GM21447 (cell line): ENCODE data around the gene TMEM259.
"Not testable (repeated sequence)": the region's sequence is repeated elsewhere in the genome, so short reads cannot be mapped to it uniquely, and the experiment has no call there.

ENCODE experiments used
- ATAC-seq: cut with Tn5 transposase; IDR thresholded peaks from one replicate; pipeline ENCODE4 v1.9.1; 2021; ENCODE audit not compliant: unreplicated experiment

The TMEM259 gene

GRCh38 chr19:1040476-1041271 is 19.8 kb upstream of the TMEM259 start:
- ATAC-seq: peak; percentile 40

DNA sequence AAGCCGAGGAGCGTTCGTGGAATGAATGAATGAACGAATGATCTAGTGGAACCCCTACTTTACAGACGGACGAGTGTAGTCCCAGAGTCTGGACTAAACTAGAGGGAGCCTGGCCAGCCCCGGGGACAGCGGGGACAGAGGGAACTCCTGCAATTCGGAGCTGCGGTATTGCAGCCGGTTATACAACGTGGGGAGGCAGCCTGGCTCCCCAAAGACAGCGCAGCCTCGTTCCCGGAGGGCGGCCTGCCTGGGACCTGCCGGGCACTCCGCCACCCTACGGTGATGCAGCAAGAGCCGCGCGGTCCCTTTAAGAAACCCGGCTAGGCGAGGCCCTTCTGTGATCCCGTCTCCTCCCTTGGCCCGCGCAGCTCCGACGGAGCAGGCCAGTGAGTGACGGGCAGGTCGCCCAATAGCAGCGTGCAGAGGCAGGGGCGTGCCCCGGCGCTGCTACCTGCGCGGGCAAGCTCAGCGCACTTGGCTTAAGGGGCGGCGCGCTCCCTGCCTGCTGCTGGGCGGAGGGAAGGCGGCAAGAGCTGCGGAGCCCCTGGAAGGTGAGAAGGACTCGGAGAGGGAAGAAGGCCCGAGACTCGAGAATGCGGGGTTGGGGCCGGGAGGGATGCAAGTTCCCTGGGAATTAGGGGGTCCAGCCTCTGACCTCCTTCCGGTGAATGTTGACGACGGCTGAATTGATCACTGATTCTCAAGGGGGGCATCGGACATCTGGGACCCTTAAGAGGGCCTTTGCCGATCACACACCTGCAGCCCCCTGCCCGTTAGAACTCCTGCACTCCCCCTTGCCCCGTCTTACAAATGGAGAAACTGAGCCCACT is 18.9 kb upstream of the TMEM259 start, which contains the start of gene ABCA7:
ABCA7 (plus strand) TSS at position 462 of the 830 bp plus-strand sequence. CDS start 1,255 bp downstream, outside the sequence.
- ATAC-seq: peak; percentile 51

- ATAC-seq: no peak
Measured at GRCh38 chr19:1038978-1039645, 18.2 kb upstream of the TMEM259 start.

GRCh38 chr19:1037621-1038064 is 16.7 kb upstream of the TMEM259 start:
- ATAC-seq: peak; percentile 0

- ATAC-seq: no peak
Measured at GRCh38 chr19:1035998-1036621, 15.2 kb upstream of the TMEM259 start.

DNA sequence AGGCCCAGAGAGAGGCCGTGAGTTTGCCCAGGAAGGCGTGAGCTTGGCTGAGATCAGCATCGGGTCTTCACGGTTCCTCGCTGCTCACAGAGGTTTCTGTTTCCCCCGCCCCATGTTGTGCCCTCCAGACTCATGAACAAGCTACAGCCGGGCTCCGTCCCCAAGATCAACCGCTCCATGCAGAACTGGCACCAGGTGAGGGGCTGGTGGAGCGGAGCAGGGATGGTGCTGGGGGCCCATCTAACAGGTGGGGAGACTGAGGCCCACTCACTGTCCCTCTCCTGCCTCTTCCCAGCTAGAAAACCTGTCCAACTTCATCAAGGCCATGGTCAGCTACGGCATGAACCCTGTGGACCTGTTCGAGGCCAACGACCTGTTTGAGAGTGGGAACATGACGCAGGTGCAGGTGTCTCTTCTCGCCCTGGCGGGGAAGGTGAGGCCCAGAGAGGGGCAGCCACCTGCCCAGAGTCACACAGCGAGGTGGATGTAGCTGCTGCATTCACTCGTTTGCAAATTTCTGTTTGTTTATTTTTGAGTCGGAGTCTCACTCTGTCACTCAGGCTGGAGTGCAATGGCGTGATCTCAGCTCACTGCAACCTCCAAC is 11.4 kb upstream of the TMEM259 start:
- no peak for ATAC-seq

DNA sequence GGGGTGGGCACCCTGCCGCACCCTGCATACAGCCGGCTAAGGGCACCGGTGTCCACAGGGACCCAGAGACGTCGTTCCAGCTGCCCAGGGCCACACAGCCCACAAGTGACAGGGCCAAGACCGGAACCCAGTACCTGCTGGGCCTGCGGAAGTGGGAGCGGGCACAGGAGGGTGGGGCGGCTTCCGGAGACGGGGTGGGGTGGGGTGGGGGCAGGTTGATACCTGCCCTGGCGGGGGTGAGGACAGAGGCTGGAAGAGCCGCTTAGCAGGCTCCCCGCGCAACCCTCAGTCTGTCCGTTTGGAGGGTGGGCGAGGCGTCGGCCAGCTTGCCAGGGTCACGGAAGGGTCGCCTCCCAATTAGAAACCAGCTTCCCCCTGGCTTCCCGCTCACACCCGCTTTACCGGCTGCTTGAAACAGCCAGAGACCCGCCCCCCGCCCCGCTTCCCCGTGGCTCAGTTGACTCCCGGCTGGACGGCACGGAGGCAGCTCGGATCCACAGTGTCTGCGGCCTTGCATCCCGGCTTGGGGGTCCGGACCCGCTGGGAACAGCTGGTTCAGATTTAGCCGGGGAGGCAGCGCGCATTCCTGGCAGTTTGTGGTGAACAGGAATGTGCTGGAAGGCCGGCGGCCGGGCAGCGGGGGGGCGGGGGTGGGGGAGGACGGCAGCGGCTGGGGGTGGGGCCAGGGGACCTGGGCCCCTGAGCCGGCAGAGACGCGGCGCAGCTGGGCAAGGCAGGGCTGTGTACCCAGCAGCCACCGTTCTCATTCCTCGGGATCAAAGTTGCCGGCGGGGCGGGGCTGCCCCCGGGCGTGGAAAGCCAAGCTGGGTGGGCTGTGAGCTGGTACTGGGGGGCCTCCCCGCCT is 7.4 kb upstream of the TMEM259 start:
- no peak for ATAC-seq

DNA sequence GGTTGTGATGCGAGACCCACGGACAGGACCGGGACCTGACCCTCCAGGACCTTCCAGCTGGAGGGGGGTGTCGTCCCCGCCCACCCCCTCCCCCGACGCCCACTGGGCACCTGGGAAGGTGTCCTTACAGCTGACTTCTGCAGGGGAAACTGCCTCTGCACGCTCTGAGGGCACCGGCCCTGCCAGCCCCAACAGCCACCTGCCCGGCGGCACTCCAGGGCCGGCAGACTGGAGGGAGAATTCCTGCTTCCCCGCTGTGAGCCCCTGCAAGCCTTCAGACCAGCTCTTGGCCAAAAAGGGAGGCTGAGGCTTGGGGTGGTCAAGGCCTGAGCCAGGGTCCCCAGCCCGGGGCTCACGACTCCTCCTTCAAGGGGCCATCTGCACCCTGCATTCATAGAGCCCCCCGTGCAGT is 6.7 kb upstream of the TMEM259 start:
- ATAC-seq: no peak

GRCh38 chr19:1026783-1027649 is 6.1 kb upstream of the TMEM259 start:
- no peak for ATAC-seq

- ATAC-seq: peak; percentile 42
Measured at GRCh38 chr19:1025960-1026782, 5.2 kb upstream of the TMEM259 start, which contains the start of gene CNN2. Gene CNN2, plus strand, starts transcription at chr19:1026608. Its CDS starts 54 bp downstream, at chr19:1026662.

DNA sequence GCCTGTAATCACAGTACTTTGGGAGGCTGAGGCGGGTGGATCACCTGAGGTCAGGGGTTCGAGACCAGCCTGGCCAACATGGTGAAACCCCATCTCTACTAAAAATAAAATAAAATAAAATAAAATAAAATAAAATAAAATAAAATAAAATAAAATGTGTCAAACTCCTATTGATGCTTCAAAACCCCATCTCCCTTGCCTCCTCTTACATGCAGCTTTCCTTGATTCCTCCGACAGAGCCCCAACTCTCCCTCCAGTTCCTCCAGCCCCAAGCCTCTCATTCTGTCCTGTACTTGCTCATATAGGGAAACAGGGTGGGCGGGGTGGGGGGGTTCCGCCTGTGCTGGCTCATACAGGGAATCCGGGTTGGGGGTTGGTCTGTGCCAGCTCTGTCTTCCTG is 4.2 kb upstream of the TMEM259 start:
- ATAC-seq: not testable (repeated sequence)

GRCh38 chr19:1023883-1024188 is 2.9 kb upstream of the TMEM259 start:
- ATAC-seq: not testable (repeated sequence)

DNA sequence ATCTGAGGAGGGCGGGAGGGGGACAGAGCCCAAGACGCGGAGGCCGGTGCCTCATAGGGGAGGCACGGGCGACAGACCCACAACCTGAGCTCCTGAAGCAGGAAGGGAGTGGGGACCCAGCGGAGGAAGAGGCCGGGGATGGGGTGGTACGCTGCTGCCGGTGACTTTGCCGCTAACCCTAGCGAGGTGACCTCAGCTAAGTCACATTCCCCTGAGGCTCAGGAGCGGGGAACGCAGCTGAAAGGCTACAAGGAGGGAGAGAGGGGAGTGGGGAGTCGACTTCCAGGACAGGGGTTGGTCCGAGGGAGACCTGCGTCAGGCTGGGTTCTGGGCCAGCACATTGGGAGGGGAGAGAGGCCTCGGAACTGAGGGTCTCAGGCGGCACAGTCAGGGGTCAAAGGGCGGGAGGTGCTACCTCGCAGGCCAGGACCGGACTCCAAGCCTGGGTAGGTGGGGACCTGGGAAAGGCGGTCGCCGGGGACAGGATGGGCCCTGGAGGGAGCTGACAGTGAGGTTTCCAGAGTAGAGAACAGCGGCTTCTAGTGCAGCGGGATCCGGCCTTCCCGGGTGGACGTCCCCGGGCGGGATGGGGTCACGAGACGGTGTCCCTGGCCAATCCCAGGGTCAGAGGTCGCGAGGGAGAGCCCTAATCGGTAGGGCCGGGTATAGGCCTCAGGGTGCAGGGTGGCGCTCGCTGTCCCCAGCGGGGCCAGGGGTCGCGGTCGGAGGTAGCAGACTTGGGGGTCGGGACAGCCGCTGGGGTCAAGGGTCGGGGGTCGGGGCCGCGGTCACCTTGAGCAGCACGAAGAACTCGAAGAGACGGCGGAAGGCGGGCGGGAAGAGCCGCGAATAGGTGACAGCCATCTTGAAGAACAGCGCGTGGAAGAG is 699 bp downstream of the TMEM259 start:
- no peak for ATAC-seq

GRCh38 chr19:1019616-1019961 is 1.3 kb downstream of the TMEM259 start:
- no peak for ATAC-seq

DNA sequence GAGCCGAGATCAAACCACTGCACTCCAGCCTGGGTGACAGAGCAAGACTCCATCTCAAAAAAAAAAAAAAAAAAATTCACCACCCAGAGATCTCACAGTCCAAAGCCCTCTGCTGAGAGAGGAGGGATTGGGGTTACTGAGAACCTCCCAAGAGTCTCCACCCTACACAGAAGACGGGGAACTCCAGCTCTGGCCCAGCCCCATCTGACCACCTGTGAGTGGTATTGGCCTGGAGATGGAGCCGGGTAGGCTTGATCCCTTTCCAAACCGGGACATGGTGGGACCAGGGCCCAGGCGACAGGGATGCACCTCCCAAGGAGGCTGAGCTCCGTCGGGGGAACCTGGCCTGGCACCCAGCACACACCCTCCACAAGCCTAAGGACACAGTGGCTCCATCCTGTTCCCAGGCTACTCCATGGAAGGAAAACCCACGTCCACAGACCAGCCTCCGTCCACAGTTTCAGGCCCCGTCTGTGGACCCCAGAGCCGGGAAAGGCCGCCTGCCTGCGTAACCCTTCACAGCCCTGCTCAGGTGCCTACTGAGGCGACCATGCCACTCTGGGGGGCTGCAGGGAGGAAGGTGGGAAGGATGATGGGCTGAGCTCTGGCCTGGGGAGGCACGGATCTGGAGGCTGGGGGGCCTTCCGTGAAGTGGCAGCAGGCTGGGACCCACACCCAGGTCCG is 1.8 kb downstream of the TMEM259 start:
- ATAC-seq: no peak

DNA sequence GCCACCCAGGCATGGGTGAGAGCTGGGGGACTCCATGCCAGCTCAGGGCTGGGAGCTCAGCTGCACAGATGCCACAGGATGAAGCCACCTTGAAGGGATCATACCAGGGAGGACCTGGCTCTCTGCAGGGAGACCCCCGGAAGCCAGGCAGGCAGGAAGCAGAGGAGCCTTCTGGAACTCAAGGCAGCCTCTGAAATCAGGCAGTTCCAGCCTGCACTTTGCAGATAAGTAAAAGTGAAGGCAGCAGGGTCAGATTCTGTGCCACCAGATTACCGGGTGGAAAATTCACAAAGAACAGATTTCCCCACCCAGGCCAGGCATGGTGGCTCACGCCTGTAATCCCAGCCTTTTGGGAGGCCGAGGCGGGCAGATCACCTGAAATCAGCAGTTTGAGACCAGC is 2.5 kb downstream of the TMEM259 start:
- ATAC-seq: no peak
